C4-2B (cell line): ENCODE measurements around the gene GMDS.

ENCODE experiments used
- H3K27ac ChIP-seq: fragments of 450-650 bp; 2 replicates; pipeline ENCODE4 v1.5.1; 2017
- CTCF ChIP-seq: fragments of 450-650 bp; conservative IDR thresholded peaks from 2 replicates; pipeline ENCODE4 v1.5.1; 2017; ENCODE audit warnings: mild to moderate bottlenecking
- ZFX ChIP-seq: fragments of 450-650 bp; IDR thresholded peaks from 2 replicates; pipeline ENCODE4 v1.6.1; 2017

The GMDS gene

DNA sequence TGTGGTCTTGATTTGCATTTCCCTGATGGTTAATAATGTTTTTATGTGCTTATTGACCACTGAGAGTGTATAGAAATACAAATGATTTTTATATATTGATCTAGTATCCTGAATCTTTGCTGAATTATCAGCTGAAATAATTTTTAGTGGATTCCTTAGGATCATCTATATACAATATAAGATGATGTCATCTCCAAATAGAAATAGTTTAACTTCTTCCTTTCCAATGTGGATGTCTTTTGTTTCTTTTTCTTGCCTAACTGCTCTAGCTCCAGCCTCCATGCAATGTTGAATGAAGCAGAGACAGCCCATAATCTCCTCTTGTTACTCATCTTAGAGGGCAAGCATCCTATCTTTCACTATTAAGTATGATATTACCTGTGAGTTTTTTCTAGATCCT, 226.4 kb downstream of the GMDS start:
- H3K27ac ChIP-seq: no peak overlapping the region
- no peak for TF ChIP-seq CTCF
- TF ChIP-seq ZFX: no peak

DNA sequence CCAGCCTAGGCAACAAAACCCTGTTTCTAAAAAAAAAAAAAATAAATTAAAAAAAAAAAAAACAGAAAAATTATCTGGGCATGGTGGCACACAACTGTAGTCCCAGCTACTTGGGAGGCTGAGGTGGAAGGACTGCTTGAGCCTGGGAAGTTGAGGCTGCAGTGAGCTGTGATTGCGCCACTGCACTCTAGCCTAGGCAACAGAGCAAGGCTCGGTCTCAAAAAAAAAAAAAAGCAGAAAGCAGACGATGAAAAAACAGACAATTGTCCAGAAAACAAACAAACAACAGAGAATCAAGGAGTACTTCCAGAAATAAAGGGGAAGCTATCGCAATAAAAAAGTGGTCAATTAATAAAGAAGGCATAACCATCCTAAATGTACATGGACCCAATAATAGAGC, 229.4 kb downstream of the GMDS start:
- no peak for TF ChIP-seq ZFX
- no peak for TF ChIP-seq CTCF
- no peak overlapping the region for H3K27ac ChIP-seq

DNA sequence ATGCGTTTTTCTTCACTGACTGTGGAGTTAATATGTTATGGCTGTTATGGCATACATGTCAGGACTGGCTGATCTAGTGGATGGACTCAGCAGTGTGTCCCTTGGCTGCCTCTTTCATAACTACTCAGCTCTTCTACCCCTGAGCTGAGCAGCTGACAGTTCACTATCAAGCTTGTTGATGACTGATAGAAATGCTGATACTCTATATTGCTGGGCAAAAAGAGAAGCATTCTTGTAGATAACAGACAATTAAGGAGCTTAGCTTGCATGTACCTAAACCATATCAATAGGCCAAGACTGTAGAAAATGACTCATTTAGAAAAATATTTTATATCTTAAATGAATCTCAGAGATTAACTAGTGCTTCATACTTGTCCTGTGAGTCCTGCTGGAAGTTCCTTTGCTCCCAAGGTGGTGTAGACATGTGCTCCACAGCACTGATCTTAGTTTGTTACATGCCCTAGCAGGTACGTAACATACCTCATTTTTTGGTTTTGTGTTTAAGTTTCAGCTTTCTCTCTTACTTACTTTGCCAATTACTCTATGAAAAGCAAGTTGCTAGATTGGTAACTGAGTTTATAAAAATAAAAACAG, 236.9 kb downstream of the GMDS start:
- H3K27ac ChIP-seq: no peak overlapping the region
- no peak for TF ChIP-seq ZFX
- no peak for TF ChIP-seq CTCF

DNA sequence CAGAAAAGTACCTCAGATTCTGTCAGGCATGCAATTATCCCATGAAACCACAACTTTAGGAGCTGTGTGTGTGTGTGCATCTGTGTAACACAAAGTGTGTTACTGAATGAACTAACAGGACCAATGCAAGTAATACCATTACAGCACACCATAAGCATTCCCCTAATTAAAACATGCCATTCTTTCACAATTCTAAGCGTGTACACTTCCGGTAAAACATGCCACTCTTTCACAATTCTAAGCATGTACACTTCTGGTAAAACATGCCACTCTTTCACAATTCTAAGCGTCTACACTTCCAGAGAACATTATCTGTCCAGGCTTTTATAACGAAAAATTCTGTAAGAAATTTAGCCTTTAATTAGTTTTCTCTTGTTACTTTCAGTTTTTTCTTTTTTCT, 238.2 kb downstream of the GMDS start:
- H3K27ac ChIP-seq: no peak overlapping the region

GRCh38 chr6:2004888-2005287, 240.5 kb downstream of the GMDS start:
- TF ChIP-seq ZFX (no peak), CTCF (no peak)
- H3K27ac ChIP-seq: no peak overlapping the region

More for the DNA sequence above, 238.2 kb downstream of the GMDS start:
- no peak for TF ChIP-seq CTCF
- TF ChIP-seq ZFX: no peak

GRCh38 chr6:2000962-2001361, 244.4 kb downstream of the GMDS start:
- no peak overlapping the region for H3K27ac ChIP-seq
- no peak for TF ChIP-seq ZFX
- no peak for TF ChIP-seq CTCF

GRCh38 chr6:1997702-1998101, 247.7 kb downstream of the GMDS start:
- no peak overlapping the region for H3K27ac ChIP-seq

More at GRCh38 chr6:1997702-1998101, 247.7 kb downstream of the GMDS start:
- no peak for TF ChIP-seq ZFX
- TF ChIP-seq CTCF: no peak
